ENCODE results near the gene ZBED4. TPM values are rescaled to one million over a fixed set of nuclear protein-coding genes. Genes with fewer than 3 reads are reported as not detected.
A peak's percentile ranks its signal among the peaks of the same experiment; 100 is the strongest.

The ZBED4 gene
- total RNA-seq, 1 donor = 13.4 TPM

GRCh38 chr22:49921508-49922278 is 68.0 kb downstream of the ZBED4 start:
- no peak for DNase-seq (ENCODE audit: low read depth)
- no peak for TF ChIP-seq CTCF (IDR thresholded peaks at IDR 0.05; ENCODE audit: insufficient read depth, low read depth, low read length)

GRCh38 chr22:49922484-49922883 is 68.8 kb downstream of the ZBED4 start:
- DNase-seq (ENCODE audit: low read depth) = no peak
- no peak overlapping the region for H3K4me3 ChIP-seq (ENCODE audit: low read depth, low read length)
- TF ChIP-seq CTCF (IDR thresholded peaks at IDR 0.05; ENCODE audit: insufficient read depth, low read depth, low read length) = no peak

More at GRCh38 chr22:49921508-49922278, 68.0 kb downstream of the ZBED4 start:
- no peak overlapping the region for H3K4me3 ChIP-seq (ENCODE audit: low read depth, low read length)

- DNase-seq (ENCODE audit: low read depth) = no peak
- TF ChIP-seq CTCF (IDR thresholded peaks at IDR 0.05; ENCODE audit: insufficient read depth, low read depth, low read length) = no peak
- H3K4me3 ChIP-seq (ENCODE audit: low read depth, low read length) = no peak overlapping the region
These were observed 69.3 kb downstream of the ZBED4 start for GRCh38 chr22:49922926-49923325.

- DNase-seq (ENCODE audit: low read depth) = no peak
- H3K4me3 ChIP-seq (ENCODE audit: low read depth, low read length) = no peak overlapping the region
- TF ChIP-seq CTCF (IDR thresholded peaks at IDR 0.05; ENCODE audit: insufficient read depth, low read depth, low read length) = peak; percentile 14
These were observed 69.8 kb downstream of the ZBED4 start for GRCh38 chr22:49923445-49923844.

GRCh38 chr22:49924113-49924833 is 70.6 kb downstream of the ZBED4 start:
- H3K4me3 ChIP-seq (ENCODE audit: low read depth, low read length) = no peak overlapping the region
- no peak for TF ChIP-seq CTCF (IDR thresholded peaks at IDR 0.05; ENCODE audit: insufficient read depth, low read depth, low read length)
- DNase-seq (ENCODE audit: low read depth) = no peak

GRCh38 chr22:49925525-49926128 is 72.0 kb downstream of the ZBED4 start:
- DNase-seq (ENCODE audit: low read depth) = no peak
- H3K4me3 ChIP-seq (ENCODE audit: low read depth, low read length) = no peak overlapping the region
- TF ChIP-seq CTCF (IDR thresholded peaks at IDR 0.05; ENCODE audit: insufficient read depth, low read depth, low read length) = no peak

Measured in fibroblast of villous mesenchyme (primary cell).